Body of pancreas (tissue), 4 donors: ENCODE measurements around the gene TFDP2. TPM values are rescaled to one million over a fixed set of nuclear protein-coding genes. Genes with fewer than 3 reads are reported as not detected.
"Not testable (repeated sequence)": the region's sequence is repeated elsewhere in the genome, so short reads cannot be mapped to it uniquely, and the experiment has no call there.

Source experiments
- ATAC-seq: fragments of 150-250 bp; one replicate; pipeline ENCODE4 v1.9.1; 2016
- DNase-seq, 4 donors: peaks; one replicate each; pipeline ENCODE4 v3.0.0-alpha.2; 2019
- H3K27ac ChIP-seq, 4 donors: fragments of 200-600 bp; sonication (generic); 1 replicate in 3 of 4; 2 replicates in 1 of 4; pipeline versions ENCODE4 v1.5.1 to v1.6.1; 2016 to 2019; ENCODE audit warnings: mild to moderate bottlenecking in 1 of 4, mixed read lengths in 1 of 4, moderate library complexity in 1 of 4
- H3K27me3 ChIP-seq, 2 donors: fragments of 200-600 bp; sonication (generic); one replicate each; pipeline ENCODE4 v1.6.0; 2016; ENCODE audit warnings: mild to moderate bottlenecking in 1 of 2
- H3K36me3 ChIP-seq, 2 donors: fragments of 200-600 bp; sonication (generic); replicated peaks in 1 of 2; 2 replicates each; pipeline ENCODE4 v1.5.1; 2016; ENCODE audit warnings: low read depth in 2 of 2; ENCODE audit not compliant: insufficient read depth in 1 of 2
- H3K4me1 ChIP-seq: fragments of 200-600 bp; sonication (generic); one replicate; pipeline ENCODE4 v1.6.0; 2016
- H3K4me3 ChIP-seq, 2 donors: fragments of 200-600 bp; sonication (generic); 1 replicate in 1 of 2; 2 replicates in 1 of 2; pipeline ENCODE4 v1.5.1; 2016 to 2019
- H3K9me3 ChIP-seq, 3 donors: fragments of 200-600 bp; sonication (generic); 1 replicate in 2 of 3; 2 replicates in 1 of 3; pipeline ENCODE4 v1.5.1; 2016
- POLR2A ChIP-seq, 3 donors: fragments of 450-650 bp; IDR thresholded peaks; one replicate each; pipeline ENCODE4 v1.6.1; 2016; ENCODE audit warnings: antibody characterized with exemption in 3 of 3, mild to moderate bottlenecking in 2 of 3
- WGBS, 2 donors: methylation state at CpG; one replicate each; pipeline ENCODE4 v1.1.5; 2017; 5-methylcytosine and 5-hydroxymethylcytosine counted together
- intact Hi-C: fragments of 100-400 bp; cut with DNase I; formaldehyde crosslinking; loops from one replicate; pipeline ENCODE4 v1.15.1; 2023
- total RNA-seq, 2 donors: library from RNA; depleted of rRNA; stranded (reverse); fragments of >200 nt; gene quantifications; one replicate each; pipeline ENCODE4 v1.1.0, GENCODE V29; 2016
- TF ChIP-seq, protein P1 (sequence below), 7 experiments: fragments of 450-650 bp in 4 of 7; fragments of 200-600 bp in 3 of 7; sonication (generic) in 3 of 7; IDR thresholded peaks; one replicate each; pipeline ENCODE4 v1.5.1; 2016 to 2019; ENCODE audit warnings: antibody characterized with exemption in 7 of 7

TFDP2 gene
- total RNA-seq, 2 donors from 2014 or later, result 8.9 to 21.5 TPM

DNA sequence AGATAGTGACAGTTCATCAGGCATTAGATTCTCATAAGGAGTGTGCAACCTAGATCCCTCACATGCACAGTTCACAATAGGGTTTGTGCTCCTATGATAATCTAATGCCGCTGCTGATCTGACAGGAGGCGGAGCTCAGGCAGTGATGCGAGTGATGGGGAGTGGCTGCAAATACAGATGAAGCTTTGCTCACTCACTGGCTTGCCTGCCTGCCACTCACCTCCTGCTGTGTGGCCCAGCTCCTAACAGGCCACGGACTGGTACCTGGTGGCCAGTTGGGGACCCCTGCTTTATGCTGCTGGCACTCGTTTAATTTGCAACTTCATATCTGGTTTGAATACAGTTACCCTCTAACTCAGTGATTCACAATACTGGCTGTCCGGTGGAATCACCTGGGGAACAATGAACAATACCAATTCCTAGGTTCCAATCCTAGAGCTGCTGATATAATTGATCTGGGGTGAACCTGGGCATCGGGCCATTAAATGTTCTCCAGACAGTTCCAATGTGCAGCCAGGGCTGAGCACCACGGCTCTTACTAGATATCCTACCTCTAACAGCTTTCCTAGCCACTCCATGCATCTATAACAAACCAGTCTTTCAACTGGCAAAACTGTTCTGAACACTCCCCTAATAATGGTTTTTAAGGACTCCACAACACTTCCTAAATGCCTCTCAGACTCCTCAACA lies 141.5 kb downstream of the TFDP2 start:
- H3K27ac ChIP-seq, result no peak overlapping the region

DNA sequence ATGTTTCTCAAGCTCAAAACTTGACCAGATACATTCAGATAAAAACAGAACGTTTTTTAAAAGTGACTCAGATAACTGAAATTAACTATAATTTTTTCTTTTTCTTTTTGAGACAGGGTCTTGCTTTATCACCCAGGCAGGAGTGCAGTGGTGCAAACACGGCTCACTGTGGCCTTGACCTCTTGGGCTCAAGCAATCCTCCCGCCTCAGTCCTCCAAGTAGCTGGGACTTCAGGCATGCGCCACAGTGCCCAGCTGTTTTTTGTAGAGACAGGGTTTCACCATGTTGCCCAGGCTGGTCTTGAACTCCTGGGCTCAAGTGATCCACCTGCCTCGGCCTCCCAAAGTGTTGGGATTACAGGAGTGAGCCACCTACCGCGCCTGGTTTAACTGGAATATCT lies 144.4 kb downstream of the TFDP2 start:
- H3K27ac ChIP-seq, H3K9me3 ChIP-seq, intact Hi-C loops, H3K4me1 ChIP-seq, ATAC-seq, H3K4me3 ChIP-seq, DNase-seq, H3K27me3 ChIP-seq, H3K36me3 ChIP-seq: not testable (repeated sequence)
- WGBS, 2 donors, result 84 to 87% methylated on average over 7 of the region's 7 CpGs

More for the DNA sequence above, 141.5 kb downstream of the TFDP2 start:
- Histone ChIP-seq H3K27me3 (no peaks in the 10 kb centered on the region), H3K4me1 (no peaks in the 10 kb centered on the region), H3K36me3 (no peaks in the 10 kb centered on the region), H3K4me3 (no peak overlapping the region), H3K9me3 (no peaks in the 10 kb centered on the region)
- no peak for DNase-seq
- no peak for ATAC-seq
- no peak for TF ChIP-seq POLR2A (IDR thresholded peaks at IDR 0.05)
- TF ChIP-seq, protein P1, sequence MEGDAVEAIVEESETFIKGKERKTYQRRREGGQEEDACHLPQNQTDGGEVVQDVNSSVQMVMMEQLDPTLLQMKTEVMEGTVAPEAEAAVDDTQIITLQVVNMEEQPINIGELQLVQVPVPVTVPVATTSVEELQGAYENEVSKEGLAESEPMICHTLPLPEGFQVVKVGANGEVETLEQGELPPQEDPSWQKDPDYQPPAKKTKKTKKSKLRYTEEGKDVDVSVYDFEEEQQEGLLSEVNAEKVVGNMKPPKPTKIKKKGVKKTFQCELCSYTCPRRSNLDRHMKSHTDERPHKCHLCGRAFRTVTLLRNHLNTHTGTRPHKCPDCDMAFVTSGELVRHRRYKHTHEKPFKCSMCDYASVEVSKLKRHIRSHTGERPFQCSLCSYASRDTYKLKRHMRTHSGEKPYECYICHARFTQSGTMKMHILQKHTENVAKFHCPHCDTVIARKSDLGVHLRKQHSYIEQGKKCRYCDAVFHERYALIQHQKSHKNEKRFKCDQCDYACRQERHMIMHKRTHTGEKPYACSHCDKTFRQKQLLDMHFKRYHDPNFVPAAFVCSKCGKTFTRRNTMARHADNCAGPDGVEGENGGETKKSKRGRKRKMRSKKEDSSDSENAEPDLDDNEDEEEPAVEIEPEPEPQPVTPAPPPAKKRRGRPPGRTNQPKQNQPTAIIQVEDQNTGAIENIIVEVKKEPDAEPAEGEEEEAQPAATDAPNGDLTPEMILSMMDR (IDR thresholded peaks at IDR 0.05), result no peak
- WGBS, 2 donors, result 81 to 83% methylated on average over 5 to 8 of the region's 8 CpGs
- intact Hi-C loops, result no loop called here

DNA sequence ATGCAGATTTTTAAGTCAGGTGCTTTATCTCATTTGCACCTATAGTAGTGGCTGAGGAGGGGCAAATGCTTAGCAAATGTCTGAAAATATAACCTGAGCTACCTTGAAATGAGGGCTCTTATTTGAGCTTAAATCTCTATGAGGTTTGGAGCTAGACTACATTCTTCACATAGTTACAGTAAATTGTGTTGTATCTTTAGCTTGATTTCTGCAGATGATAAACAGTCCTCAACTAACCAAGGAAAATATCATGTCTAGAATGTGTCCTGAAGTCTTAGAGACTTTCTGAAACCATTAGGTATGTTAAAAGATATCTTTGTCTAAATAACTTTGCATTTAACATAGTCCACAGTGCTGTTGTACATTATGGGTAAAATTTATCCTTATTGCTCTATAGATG lies 145.3 kb downstream of the TFDP2 start:
- ATAC-seq, result no peak
- Histone ChIP-seq H3K27ac (no peak overlapping the region), H3K4me1 (no peaks in the 10 kb centered on the region), H3K9me3 (no peaks in the 10 kb centered on the region), H3K4me3 (no peak overlapping the region), H3K36me3 (no peaks in the 10 kb centered on the region), H3K27me3 (no peaks in the 10 kb centered on the region)
- TF ChIP-seq, protein P1 (IDR thresholded peaks at IDR 0.05), result no peak
- TF ChIP-seq POLR2A (IDR thresholded peaks at IDR 0.05), result no peak
- no peak for DNase-seq
- intact Hi-C loops, result no loop called here

DNA sequence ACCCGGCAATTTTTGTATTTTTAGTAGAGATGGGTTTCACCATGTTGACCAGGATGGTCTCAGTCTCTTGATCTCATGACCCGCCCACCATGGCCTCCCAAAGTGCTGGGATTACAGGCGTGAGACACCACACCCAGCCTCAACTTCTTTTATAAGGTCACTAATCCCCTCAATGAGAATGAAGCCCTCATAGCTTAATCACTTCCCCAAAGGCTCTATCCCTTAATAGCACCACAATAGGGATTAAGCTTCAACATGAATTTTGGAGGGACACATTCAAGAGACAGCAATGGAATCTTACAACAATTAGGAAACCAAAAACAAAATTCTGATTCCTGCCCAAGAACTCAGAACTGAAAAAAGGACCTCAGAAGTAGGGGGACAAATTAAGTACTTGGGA lies 146.1 kb downstream of the TFDP2 start:
- DNase-seq, result no peak
- no peaks in the 10 kb centered on the region for H3K36me3 ChIP-seq
- WGBS, 2 donors, result 97 to 100% methylated on average over 3 of the region's 3 CpGs
- H3K9me3 ChIP-seq, result no peaks in the 10 kb centered on the region
- TF ChIP-seq, protein P1 (IDR thresholded peaks at IDR 0.05), result no peak
- no peak for TF ChIP-seq POLR2A (IDR thresholded peaks at IDR 0.05)
- no peak for ATAC-seq
- H3K27ac ChIP-seq, result no peak overlapping the region
- intact Hi-C loops, result no loop called here
- H3K4me1 ChIP-seq, result no peaks in the 10 kb centered on the region
- H3K4me3 ChIP-seq, result no peak overlapping the region
- no peaks in the 10 kb centered on the region for H3K27me3 ChIP-seq

DNA sequence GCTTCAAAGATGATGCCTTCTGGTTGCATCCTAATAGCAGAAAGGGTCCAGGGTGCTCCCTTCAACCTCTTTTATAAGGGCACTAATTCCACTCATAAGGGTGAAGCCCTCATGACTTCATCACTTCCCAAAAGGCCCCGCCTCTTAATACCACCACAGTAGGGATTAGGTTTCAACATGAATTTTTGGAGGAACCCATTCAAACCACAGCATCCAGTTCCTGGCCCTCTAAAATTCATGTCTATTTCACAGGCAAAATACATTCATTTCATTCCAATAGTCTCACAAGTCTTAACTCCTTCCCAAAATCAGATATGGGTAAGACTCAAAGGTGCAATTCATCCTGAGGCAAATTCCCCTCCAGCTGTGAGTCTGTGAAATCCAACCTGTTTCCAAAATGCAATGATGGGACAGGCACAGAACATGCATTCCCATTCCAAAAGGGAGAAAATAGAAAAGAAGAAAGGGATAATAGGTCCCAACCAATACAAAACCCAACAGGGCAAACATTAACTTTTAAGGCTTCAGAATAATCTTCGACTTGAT lies 148.9 kb downstream of the TFDP2 start:
- no peak overlapping the region for H3K4me3 ChIP-seq
- H3K4me1 ChIP-seq, result no peaks in the 10 kb centered on the region
- H3K27ac ChIP-seq, result no peak overlapping the region
- DNase-seq, result no peak
- no peaks in the 10 kb centered on the region for H3K9me3 ChIP-seq
- WGBS, 2 donors, result 79 to 96% methylated on average over 2 of the region's 2 CpGs
- ATAC-seq, result no peak
- intact Hi-C loops, result no loop called here
- no peak for TF ChIP-seq POLR2A (IDR thresholded peaks at IDR 0.05)
- TF ChIP-seq, protein P1 (IDR thresholded peaks at IDR 0.05), result no peak
- H3K36me3 ChIP-seq, result no peaks in the 10 kb centered on the region
- H3K27me3 ChIP-seq, result no peaks in the 10 kb centered on the region
